ENCODE results near the gene FXYD2.

The FXYD2 gene

GRCh38 chr11:117803896-117804295 lies 20.6 kb downstream of the FXYD2 start:
- Histone ChIP-seq H3K4me1 (ENCODE audit: control insufficient read depth, low read depth, low read length) (no peaks in the 10 kb centered on the region), H4K5ac (ENCODE audit: low read length) (no peak overlapping the region), H3K4ac (ENCODE audit: low read depth, low read length) (no peak overlapping the region), H3K56ac (ENCODE audit: low read length) (no peak overlapping the region), H3K4me3 (ENCODE audit: low read length) (no peak overlapping the region), H2AK5ac (ENCODE audit: low read length) (no peak overlapping the region), H2BK15ac (replicated peaks; ENCODE audit: low read depth) (no peak overlapping the region), H2BK5ac (ENCODE audit: low read length) (no peak overlapping the region), H3K79me2 (ENCODE audit: control insufficient read depth, insufficient read depth, low read length) (no peaks in the 10 kb centered on the region), H3K27ac (ENCODE audit: low read depth, low read length) (no peak overlapping the region), H3K9ac (ENCODE audit: low read length) (no peak overlapping the region), H3K23ac (ENCODE audit: low read length) (no peak overlapping the region), H3K4me2 (ENCODE audit: low read length) (no peak overlapping the region), H2BK120ac (ENCODE audit: low read depth, low read length) (no peak overlapping the region), H3K18ac (ENCODE audit: low read length) (no peak overlapping the region), H4K8ac (ENCODE audit: low read depth, low read length) (no peak overlapping the region), H3K79me1 (ENCODE audit: low read length) (no peaks in the 10 kb centered on the region), H3K27me3 (ENCODE audit: insufficient read depth, low read length, poor library complexity) (no peaks in the 10 kb centered on the region), H3K36me3 (ENCODE audit: control insufficient read depth, insufficient read depth, low read length) (no peaks in the 10 kb centered on the region)
- WGBS (ENCODE audit: extremely low coverage, insufficient coverage, low lambda C conversion rate): no CpG with 5 or more reads among the region's 8 CpGs
- DNase-seq: no peak

- Histone ChIP-seq H2BK5ac (ENCODE audit: low read length) (no peak overlapping the region), H2BK15ac (replicated peaks; ENCODE audit: low read depth) (no peak overlapping the region), H3K4me3 (ENCODE audit: low read length) (no peak overlapping the region), H3K56ac (ENCODE audit: low read length) (no peak overlapping the region), H3K4me2 (ENCODE audit: low read length) (no peak overlapping the region), H3K18ac (ENCODE audit: low read length) (no peak overlapping the region), H4K8ac (ENCODE audit: low read depth, low read length) (no peak overlapping the region), H2AK5ac (ENCODE audit: low read length) (no peak overlapping the region), H3K4me1 (ENCODE audit: control insufficient read depth, low read depth, low read length) (no peaks in the 10 kb centered on the region), H3K27me3 (ENCODE audit: insufficient read depth, low read length, poor library complexity) (peaks cover 25% of the 10 kb centered on the region), H3K36me3 (ENCODE audit: control insufficient read depth, insufficient read depth, low read length) (no peaks in the 10 kb centered on the region), H3K4ac (ENCODE audit: low read depth, low read length) (no peak overlapping the region), H3K23ac (ENCODE audit: low read length) (no peak overlapping the region), H3K79me1 (ENCODE audit: low read length) (no peaks in the 10 kb centered on the region), H3K27ac (ENCODE audit: low read depth, low read length) (no peak overlapping the region), H2BK120ac (ENCODE audit: low read depth, low read length) (no peak overlapping the region), H3K79me2 (ENCODE audit: control insufficient read depth, insufficient read depth, low read length) (no peaks in the 10 kb centered on the region), H4K5ac (ENCODE audit: low read length) (no peak overlapping the region), H3K9ac (ENCODE audit: low read length) (no peak overlapping the region)
- WGBS (ENCODE audit: extremely low coverage, insufficient coverage, low lambda C conversion rate): no CpG with 5 or more reads among the region's 5 CpGs
- no peak for DNase-seq
These were observed 24.9 kb downstream of the FXYD2 start for GRCh38 chr11:117799634-117800033.

- WGBS (ENCODE audit: extremely low coverage, insufficient coverage, low lambda C conversion rate): no CpG with 5 or more reads among the region's 66 CpGs
These were observed 27.5 kb downstream of the FXYD2 start, which contains the start of gene DSCAML1 for GRCh38 chr11:117796872-117797529. TSS of gene DSCAML1 (minus strand) at chr11:117797216. CDS start at chr11:117797079, 137 bp downstream.

GRCh38 chr11:117796456-117796871 lies 28.1 kb downstream of the FXYD2 start:
- Histone ChIP-seq H3K56ac (ENCODE audit: low read length) (peak overlapping the region; percentile 64), H3K23ac (ENCODE audit: low read length) (no peak overlapping the region), H3K9ac (ENCODE audit: low read length) (peak overlapping the region; percentile 34), H3K79me1 (ENCODE audit: low read length) (no peaks in the 10 kb centered on the region), H3K36me3 (ENCODE audit: control insufficient read depth, insufficient read depth, low read length) (no peaks in the 10 kb centered on the region), H4K5ac (ENCODE audit: low read length) (no peak overlapping the region), H2BK15ac (replicated peaks; ENCODE audit: low read depth) (no peak overlapping the region), H3K27ac (ENCODE audit: low read depth, low read length) (no peak overlapping the region), H2BK120ac (ENCODE audit: low read depth, low read length) (no peak overlapping the region), H3K18ac (ENCODE audit: low read length) (no peak overlapping the region), H3K27me3 (ENCODE audit: insufficient read depth, low read length, poor library complexity) (peaks cover 33% of the 10 kb centered on the region), H2AK5ac (ENCODE audit: low read length) (no peak overlapping the region), H3K4me2 (ENCODE audit: low read length) (peak overlapping the region; percentile 73), H4K8ac (ENCODE audit: low read depth, low read length) (no peak overlapping the region), H3K4ac (ENCODE audit: low read depth, low read length) (no peak overlapping the region), H3K4me3 (ENCODE audit: low read length) (no peak overlapping the region), H2BK5ac (ENCODE audit: low read length) (no peak overlapping the region), H3K79me2 (ENCODE audit: control insufficient read depth, insufficient read depth, low read length) (no peaks in the 10 kb centered on the region), H3K4me1 (ENCODE audit: control insufficient read depth, low read depth, low read length) (no peaks in the 10 kb centered on the region)
- no peak for DNase-seq
- no CpG with 5 or more reads among the region's 35 CpGs for WGBS (ENCODE audit: extremely low coverage, insufficient coverage, low lambda C conversion rate)

More at GRCh38 chr11:117796872-117797529, 27.5 kb downstream of the FXYD2 start, which contains the start of gene DSCAML1:
- H3K27ac ChIP-seq (ENCODE audit: low read depth, low read length): no peak within 1 kb of the TSS
- H3K36me3 ChIP-seq (ENCODE audit: control insufficient read depth, insufficient read depth, low read length): no peaks in the 10 kb centered on the region
- H3K4me2 ChIP-seq (ENCODE audit: low read length): peak within 1 kb of the TSS; percentile 73
- peak within 1 kb of the TSS; percentile 34 for H3K9ac ChIP-seq (ENCODE audit: low read length)
- no peak within 1 kb of the TSS for H2BK120ac ChIP-seq (ENCODE audit: low read depth, low read length)
- peak within 1 kb of the TSS; percentile 64 for H3K56ac ChIP-seq (ENCODE audit: low read length)
- no peak within 1 kb of the TSS for H4K8ac ChIP-seq (ENCODE audit: low read depth, low read length)
- no peak within 1 kb of the TSS for H3K4ac ChIP-seq (ENCODE audit: low read depth, low read length)
- no peak within 1 kb of the TSS for H2BK5ac ChIP-seq (ENCODE audit: low read length)
- H3K4me3 ChIP-seq (ENCODE audit: low read length): no peak within 1 kb of the TSS
- H3K18ac ChIP-seq (ENCODE audit: low read length): no peak within 1 kb of the TSS
- DNase-seq: peak; percentile 27
- H3K79me1 ChIP-seq (ENCODE audit: low read length): no peaks in the 10 kb centered on the region
- H4K5ac ChIP-seq (ENCODE audit: low read length): no peak within 1 kb of the TSS
- no peak within 1 kb of the TSS for H2BK15ac ChIP-seq (replicated peaks; ENCODE audit: low read depth)
- H2AK5ac ChIP-seq (ENCODE audit: low read length): no peak within 1 kb of the TSS
- H3K79me2 ChIP-seq (ENCODE audit: control insufficient read depth, insufficient read depth, low read length): no peaks in the 10 kb centered on the region
- H3K4me1 ChIP-seq (ENCODE audit: control insufficient read depth, low read depth, low read length): no peaks in the 10 kb centered on the region
- H3K23ac ChIP-seq (ENCODE audit: low read length): no peak within 1 kb of the TSS
- peaks cover 33% of the 10 kb centered on the region for H3K27me3 ChIP-seq (ENCODE audit: insufficient read depth, low read length, poor library complexity)

- H3K4me3 ChIP-seq (ENCODE audit: low read length): no peak overlapping the region
- H3K27me3 ChIP-seq (ENCODE audit: insufficient read depth, low read length, poor library complexity): peaks cover 33% of the 10 kb centered on the region
- H2BK15ac ChIP-seq (replicated peaks; ENCODE audit: low read depth): no peak overlapping the region
- H4K5ac ChIP-seq (ENCODE audit: low read length): no peak overlapping the region
- H3K9ac ChIP-seq (ENCODE audit: low read length): no peak overlapping the region
- DNase-seq: no peak
- no CpG with 5 or more reads among the region's 53 CpGs for WGBS (ENCODE audit: extremely low coverage, insufficient coverage, low lambda C conversion rate)
- H3K18ac ChIP-seq (ENCODE audit: low read length): no peak overlapping the region
- H3K4me2 ChIP-seq (ENCODE audit: low read length): peak overlapping the region; percentile 73
- no peak overlapping the region for H3K27ac ChIP-seq (ENCODE audit: low read depth, low read length)
- H4K8ac ChIP-seq (ENCODE audit: low read depth, low read length): no peak overlapping the region
- no peaks in the 10 kb centered on the region for H3K79me1 ChIP-seq (ENCODE audit: low read length)
- no peak overlapping the region for H2BK120ac ChIP-seq (ENCODE audit: low read depth, low read length)
- H3K4ac ChIP-seq (ENCODE audit: low read depth, low read length): no peak overlapping the region
- H2BK5ac ChIP-seq (ENCODE audit: low read length): no peak overlapping the region
- H3K23ac ChIP-seq (ENCODE audit: low read length): no peak overlapping the region
- H3K79me2 ChIP-seq (ENCODE audit: control insufficient read depth, insufficient read depth, low read length): no peaks in the 10 kb centered on the region
- no peaks in the 10 kb centered on the region for H3K4me1 ChIP-seq (ENCODE audit: control insufficient read depth, low read depth, low read length)
- H3K36me3 ChIP-seq (ENCODE audit: control insufficient read depth, insufficient read depth, low read length): no peaks in the 10 kb centered on the region
- peak overlapping the region; percentile 64 for H3K56ac ChIP-seq (ENCODE audit: low read length)
- no peak overlapping the region for H2AK5ac ChIP-seq (ENCODE audit: low read length)
These were observed 28.7 kb downstream of the FXYD2 start for GRCh38 chr11:117795638-117796455.
